Measurements from ENCODE around the gene CIAPIN1.

The CIAPIN1 gene

DNA sequence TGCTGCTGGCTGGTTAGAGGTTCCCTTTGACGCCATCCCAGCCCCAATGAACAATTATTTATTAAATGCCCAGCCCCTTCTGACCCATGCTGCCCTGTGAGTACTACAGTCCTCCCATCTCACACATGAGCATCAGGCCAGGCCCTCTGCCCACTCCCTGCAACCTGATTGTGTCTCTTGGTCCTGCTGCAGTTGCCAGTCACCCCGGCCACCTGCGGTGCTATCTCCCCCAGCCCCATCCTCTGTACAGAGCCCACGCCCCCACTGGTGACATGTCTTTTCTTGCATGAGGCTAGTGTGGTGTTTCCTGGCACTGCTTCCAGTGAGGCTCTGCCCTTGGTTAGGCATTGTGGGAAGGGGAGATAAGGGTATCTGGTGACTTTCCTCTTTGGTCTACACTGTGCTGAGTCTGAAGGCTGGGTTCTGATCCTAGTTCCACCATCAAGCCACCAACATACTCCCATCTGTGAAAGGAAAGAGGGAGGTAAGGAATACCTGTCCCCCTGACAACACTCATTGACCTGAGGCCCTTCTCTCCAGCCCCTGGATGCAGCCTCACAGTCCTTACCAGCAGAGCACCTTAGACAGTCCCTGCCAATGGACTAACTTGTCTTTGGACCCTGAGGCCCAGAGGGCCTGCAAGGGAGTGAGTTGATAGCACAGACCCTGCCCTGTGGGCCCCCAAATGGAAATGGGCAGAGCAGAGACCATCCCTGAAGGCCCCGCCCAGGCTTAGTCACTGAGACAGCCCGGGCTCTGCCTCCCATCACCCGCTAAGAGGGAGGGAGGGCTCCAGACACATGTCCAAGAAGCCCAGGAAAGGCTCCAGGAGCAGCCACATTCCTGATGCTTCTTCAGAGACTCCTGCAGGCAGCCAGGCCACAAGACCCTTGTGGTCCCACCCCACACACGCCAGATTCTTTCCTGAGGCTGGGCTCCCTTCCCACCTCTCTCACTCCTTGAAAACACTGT lies 63.6 kb downstream of the CIAPIN1 start:
- TF ChIP-seq, protein P1, sequence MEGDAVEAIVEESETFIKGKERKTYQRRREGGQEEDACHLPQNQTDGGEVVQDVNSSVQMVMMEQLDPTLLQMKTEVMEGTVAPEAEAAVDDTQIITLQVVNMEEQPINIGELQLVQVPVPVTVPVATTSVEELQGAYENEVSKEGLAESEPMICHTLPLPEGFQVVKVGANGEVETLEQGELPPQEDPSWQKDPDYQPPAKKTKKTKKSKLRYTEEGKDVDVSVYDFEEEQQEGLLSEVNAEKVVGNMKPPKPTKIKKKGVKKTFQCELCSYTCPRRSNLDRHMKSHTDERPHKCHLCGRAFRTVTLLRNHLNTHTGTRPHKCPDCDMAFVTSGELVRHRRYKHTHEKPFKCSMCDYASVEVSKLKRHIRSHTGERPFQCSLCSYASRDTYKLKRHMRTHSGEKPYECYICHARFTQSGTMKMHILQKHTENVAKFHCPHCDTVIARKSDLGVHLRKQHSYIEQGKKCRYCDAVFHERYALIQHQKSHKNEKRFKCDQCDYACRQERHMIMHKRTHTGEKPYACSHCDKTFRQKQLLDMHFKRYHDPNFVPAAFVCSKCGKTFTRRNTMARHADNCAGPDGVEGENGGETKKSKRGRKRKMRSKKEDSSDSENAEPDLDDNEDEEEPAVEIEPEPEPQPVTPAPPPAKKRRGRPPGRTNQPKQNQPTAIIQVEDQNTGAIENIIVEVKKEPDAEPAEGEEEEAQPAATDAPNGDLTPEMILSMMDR (IDR thresholded peaks at IDR 0.05; ENCODE audit: control insufficient read depth, extremely low read depth, insufficient read depth): no peak
- H3K4me3 ChIP-seq (ENCODE audit: low read depth, low read length): no peak overlapping the region
- no peak for DNase-seq (ENCODE audit: low read depth)

DNA sequence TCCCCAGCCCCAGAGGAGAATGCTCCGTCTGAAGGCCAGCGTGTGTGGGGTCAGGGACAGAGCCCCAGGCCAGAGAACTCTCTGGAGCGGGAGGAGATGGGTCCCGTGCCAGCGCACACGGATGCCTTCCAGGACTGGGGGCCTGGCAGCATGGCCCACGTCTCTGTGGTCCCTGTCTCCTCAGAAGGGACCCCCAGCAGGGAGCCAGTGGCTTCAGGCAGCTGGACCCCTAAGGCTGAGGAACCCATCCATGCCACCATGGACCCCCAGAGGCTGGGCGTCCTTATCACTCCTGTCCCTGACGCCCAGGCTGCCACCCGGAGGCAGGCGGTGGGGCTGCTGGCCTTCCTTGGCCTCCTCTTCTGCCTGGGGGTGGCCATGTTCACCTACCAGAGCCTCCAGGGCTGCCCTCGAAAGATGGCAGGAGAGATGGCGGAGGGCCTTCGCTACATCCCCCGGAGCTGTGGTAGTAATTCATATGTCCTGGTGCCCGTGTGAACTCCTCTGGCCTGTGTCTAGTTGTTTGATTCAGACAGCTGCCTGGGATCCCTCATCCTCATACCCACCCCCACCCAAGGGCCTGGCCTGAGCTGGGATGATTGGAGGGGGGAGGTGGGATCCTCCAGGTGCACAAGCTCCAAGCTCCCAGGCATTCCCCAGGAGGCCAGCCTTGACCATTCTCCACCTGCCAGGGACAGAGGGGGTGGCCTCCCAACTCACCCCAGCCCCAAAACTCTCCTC lies 64.5 kb downstream of the CIAPIN1 start:
- DNase-seq (ENCODE audit: low read depth): no peak

DNA sequence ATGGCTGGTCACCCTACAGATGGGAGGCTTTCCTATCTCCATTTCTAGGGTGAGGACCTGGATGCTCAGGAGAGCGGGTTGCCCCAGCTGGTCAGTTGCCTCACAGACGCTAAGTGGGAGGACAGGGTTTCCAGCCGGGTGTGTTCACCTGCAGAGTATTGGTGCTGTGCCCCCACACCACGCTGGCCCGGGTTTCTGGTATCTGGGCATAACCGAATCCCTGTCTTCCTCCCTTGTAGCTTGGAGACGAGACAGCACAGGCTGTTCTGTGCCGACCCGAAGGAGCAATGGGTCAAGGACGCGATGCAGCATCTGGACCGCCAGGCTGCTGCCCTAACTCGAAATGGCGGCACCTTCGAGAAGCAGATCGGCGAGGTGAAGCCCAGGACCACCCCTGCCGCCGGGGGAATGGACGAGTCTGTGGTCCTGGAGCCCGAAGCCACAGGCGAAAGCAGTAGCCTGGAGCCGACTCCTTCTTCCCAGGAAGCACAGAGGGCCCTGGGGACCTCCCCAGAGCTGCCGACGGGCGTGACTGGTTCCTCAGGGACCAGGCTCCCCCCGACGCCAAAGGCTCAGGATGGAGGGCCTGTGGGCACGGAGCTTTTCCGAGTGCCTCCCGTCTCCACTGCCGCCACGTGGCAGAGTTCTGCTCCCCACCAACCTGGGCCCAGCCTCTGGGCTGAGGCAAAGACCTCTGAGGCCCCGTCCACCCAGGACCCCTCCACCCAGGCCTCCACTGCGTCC lies 65.2 kb downstream of the CIAPIN1 start:
- no peak overlapping the region for H3K4me3 ChIP-seq (ENCODE audit: low read depth, low read length)
- DNase-seq (ENCODE audit: low read depth): no peak
- TF ChIP-seq, protein P1 (IDR thresholded peaks at IDR 0.05; ENCODE audit: control insufficient read depth, extremely low read depth, insufficient read depth): no peak

More for the DNA sequence above, 64.5 kb downstream of the CIAPIN1 start:
- TF ChIP-seq, protein P1 (IDR thresholded peaks at IDR 0.05; ENCODE audit: control insufficient read depth, extremely low read depth, insufficient read depth): no peak
- no peak overlapping the region for H3K4me3 ChIP-seq (ENCODE audit: low read depth, low read length)

DNA sequence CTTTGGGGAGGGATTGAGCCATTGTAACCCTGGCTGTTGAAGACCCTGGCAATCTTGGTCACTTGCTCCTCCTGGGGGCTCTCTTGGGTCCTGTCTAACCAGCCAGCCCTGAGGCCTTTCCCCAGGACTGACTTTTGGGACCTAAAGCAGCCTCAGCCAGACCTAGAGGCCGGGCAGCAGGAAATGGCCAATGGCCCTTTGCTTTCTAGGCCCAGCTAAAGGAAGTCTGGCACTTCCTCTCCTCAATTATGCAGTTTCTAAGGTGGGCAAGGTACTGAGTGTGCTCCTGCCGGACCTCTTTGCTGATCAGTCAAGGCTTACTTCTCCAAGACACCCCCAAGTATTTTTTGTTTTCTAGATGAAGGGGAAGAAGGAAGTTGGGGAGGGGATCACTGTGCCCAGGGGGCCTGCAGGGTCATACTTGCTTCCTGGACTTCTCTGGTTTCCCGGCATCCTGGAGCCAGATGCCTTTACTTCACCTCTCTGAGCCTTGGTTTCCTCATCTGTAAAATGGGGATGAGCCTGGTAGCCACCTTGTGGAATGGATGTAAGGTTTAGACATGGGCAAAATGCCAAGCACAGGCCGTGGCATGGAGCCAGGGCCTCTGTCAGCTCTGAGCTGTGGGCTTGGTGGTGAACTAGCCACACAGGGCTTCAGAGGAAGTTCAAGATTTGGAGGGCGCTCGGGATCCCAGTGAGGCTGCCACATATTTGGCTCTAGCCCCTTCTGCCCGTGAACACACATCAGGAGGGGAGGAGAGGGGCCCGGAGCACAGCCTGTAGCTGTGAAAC lies 66.3 kb downstream of the CIAPIN1 start:
- TF ChIP-seq, protein P1 (IDR thresholded peaks at IDR 0.05; ENCODE audit: control insufficient read depth, extremely low read depth, insufficient read depth): no peak
- no peak overlapping the region for H3K4me3 ChIP-seq (ENCODE audit: low read depth, low read length)
- DNase-seq (ENCODE audit: low read depth): no peak

DNA sequence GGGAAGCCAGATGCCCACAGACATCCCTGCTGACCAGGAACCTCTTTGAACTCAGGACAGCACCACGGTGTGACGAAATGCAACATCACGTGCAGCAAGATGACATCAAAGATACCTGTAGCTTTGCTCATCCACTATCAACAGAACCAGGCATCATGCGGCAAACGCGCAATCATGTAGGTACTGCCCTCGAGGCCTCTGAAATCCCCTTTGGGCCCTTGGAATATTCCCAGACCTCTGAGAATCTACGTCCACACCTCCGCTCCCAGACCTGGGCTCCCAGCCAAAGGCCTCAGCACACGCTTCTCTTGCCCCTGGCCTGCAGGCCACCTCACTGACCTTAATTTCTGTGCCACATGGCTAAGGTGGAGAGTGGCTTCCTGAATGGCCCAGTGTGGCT lies 67.6 kb downstream of the CIAPIN1 start:
- TF ChIP-seq, protein P1 (IDR thresholded peaks at IDR 0.05; ENCODE audit: control insufficient read depth, extremely low read depth, insufficient read depth): no peak
- no peak overlapping the region for H3K4me3 ChIP-seq (ENCODE audit: low read depth, low read length)
- DNase-seq (ENCODE audit: low read depth): no peak
